GM19328 (cell line): ENCODE results near the gene ZNF322.

Experiments used
- ATAC-seq: cut with Tn5 transposase; IDR thresholded peaks from one replicate; pipeline ENCODE4 v1.9.1; 2021; ENCODE audit warnings: mild to moderate bottlenecking, moderate library complexity; ENCODE audit not compliant: unreplicated experiment

ZNF322 gene

GRCh38 chr6:26593278-26594130 lies 66.0 kb downstream of the ZNF322 start:
- ATAC-seq = no peak

- no peak for ATAC-seq
Observed at GRCh38 chr6:26592649-26593048, 66.9 kb downstream of the ZNF322 start.

GRCh38 chr6:26588965-26589364 lies 70.6 kb downstream of the ZNF322 start:
- no peak for ATAC-seq
